Aorta (tissue), 5 donors: Measurements from ENCODE around the gene ENO1. TPM values are rescaled to one million over a fixed set of nuclear protein-coding genes. Genes with fewer than 3 reads are reported as not detected.
"Not testable (repeated sequence)": the region's sequence is repeated elsewhere in the genome, so short reads cannot be mapped to it uniquely, and the experiment has no call there.

ENCODE experiments used
- ATAC-seq: fragments of 200-7000 bp; cut with Tn5 transposase; one replicate; pipeline ENCODE4 v1.9.1; 2022; ENCODE audit warnings: moderate library complexity; ENCODE audit not compliant: low FRiP score
- DNase-seq, 2 donors: peaks; one replicate each; pipeline ENCODE4 v3.0.0-alpha.2; 2020
- H3K27ac ChIP-seq, 2 donors: one replicate each; pipeline ENCODE4 v1.5.1; 2013; ENCODE audit warnings: low read length in 2 of 2, mild to moderate bottlenecking in 2 of 2, moderate library complexity in 2 of 2, control low read depth in 1 of 2, inconsistent platforms in 1 of 2, low read depth in 1 of 2
- H3K27me3 ChIP-seq, 2 donors: one replicate each; pipeline ENCODE4 v1.6.1; 2013; ENCODE audit warnings: control low read depth in 1 of 2, low read length in 1 of 2, mild to moderate bottlenecking in 1 of 2, moderate library complexity in 1 of 2; ENCODE audit not compliant: insufficient read depth in 2 of 2, control insufficient read depth in 1 of 2
- H3K36me3 ChIP-seq, 2 donors: one replicate each; pipeline ENCODE4 v1.6.1; 2013; ENCODE audit warnings: control low read depth in 1 of 2, low read length in 1 of 2, mild to moderate bottlenecking in 1 of 2; ENCODE audit not compliant: insufficient read depth in 2 of 2, control insufficient read depth in 1 of 2
- H3K4me1 ChIP-seq, 2 donors: one replicate each; pipeline ENCODE4 v1.6.1; 2013; ENCODE audit warnings: low read length in 2 of 2, control low read depth in 1 of 2, mild to moderate bottlenecking in 1 of 2, moderate library complexity in 1 of 2; ENCODE audit not compliant: insufficient read depth in 2 of 2, control insufficient read depth in 1 of 2
- H3K4me3 ChIP-seq, 2 donors: one replicate each; pipeline ENCODE4 v1.5.1; 2013; ENCODE audit warnings: low read length in 2 of 2, control low read depth in 1 of 2, mild to moderate bottlenecking in 1 of 2
- H3K9me3 ChIP-seq: one replicate; pipeline ENCODE4 v1.6.1; 2013; ENCODE audit warnings: mild to moderate bottlenecking, low read length; ENCODE audit not compliant: control insufficient read depth
- WGBS, 2 donors: extraction: QIAGEN DNeasy Blood & Tissue Kit; methylation state at CpG; one replicate each; pipeline ENCODE4 v1.1.7; 2013; 5-methylcytosine and 5-hydroxymethylcytosine counted together
- intact Hi-C, 2 donors: fragments of 100-400 bp; cut with DNase I; formaldehyde crosslinking; loops; one replicate each; pipeline versions ENCODE4 v1.14.2 to v1.15.0; 2022
- polyA plus RNA-seq, 2 donors: library from polyadenylated mRNA; stranded (reverse); fragments of 200-250 nt; gene quantifications; one replicate each; pipeline ENCODE4 v1.2.3, GENCODE V29; 2013
- total RNA-seq, 2 donors: library from RNA; stranded (reverse); fragmentation: NEBNext Ultra II Directional; extraction: Animal tissue kit (Norgen Biotek cat#: 25700); gene quantifications; one replicate each; pipeline ENCODE4 v1.2.1, GENCODE V29; 2021
- donor health status: healthy with polysubstance abuse.
- donor health status: Bipolar disorder and iron deficiency.
- donor health status: DM: no; HTN: no; CAD: no.
- donor health status: DM: no; HTN: no; CAD: no.
- donor health status: DM: yes; HTN: yes; CAD: no.

ENO1 gene
- total and polyA plus RNA-seq, 4 donors = 333 to 688 (median 528) TPM

DNA sequence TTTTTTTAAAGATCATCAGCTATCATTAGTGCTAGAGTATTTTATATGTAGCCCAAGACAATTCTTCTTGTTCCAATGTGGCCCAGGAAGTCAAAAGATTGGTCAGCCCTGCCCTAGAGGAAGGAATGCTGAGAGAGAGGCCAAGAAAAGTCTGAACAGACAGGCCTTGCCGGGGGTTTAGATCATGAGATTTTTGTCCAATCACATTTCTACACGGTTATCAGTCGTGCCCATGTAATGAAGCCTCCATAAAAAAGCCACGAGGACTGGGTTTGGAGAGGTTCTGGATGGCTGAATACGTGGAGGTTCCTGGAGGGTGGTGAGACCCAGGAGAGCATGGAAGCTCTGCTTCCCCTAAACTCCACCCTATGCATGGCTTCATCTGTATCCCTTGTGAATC is 24.3 kb upstream of the ENO1 start:
- ATAC-seq = no peak

DNA sequence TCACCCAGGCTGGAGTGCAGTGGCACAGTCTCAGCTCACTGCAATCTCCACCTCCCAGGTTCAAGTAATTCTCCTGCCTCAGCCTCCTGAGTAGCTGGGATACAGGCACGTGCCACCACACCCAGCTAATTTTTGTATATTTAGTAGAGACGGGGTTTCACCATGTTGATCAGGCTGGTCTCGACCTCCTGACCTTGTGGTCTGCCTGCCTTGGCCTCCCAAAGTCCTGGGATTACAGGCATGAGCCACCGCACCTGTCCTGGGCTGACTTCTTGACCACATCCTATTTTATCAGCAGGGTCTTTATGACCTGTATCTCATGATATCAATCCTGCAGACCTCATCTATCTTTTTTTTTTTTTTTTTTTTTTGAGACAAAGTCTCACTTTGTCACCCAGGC is 22.2 kb upstream of the ENO1 start:
- H3K27ac ChIP-seq, intact Hi-C loops, ATAC-seq, H3K4me1 ChIP-seq, H3K27me3 ChIP-seq, H3K4me3 ChIP-seq, H3K36me3 ChIP-seq, H3K9me3 ChIP-seq: not testable (repeated sequence)
- DNase-seq = peak in 1 of 2 donors; percentile 37
- WGBS, 2 donors = 97 to 98% methylated on average over 4 of the region's 4 CpGs

More for the DNA sequence above, 24.3 kb upstream of the ENO1 start:
- Histone ChIP-seq H3K9me3 (no peaks in the 10 kb centered on the region), H3K4me1 (no peaks in the 10 kb centered on the region), H3K27ac (peak overlapping the region; percentile 30 to 56), H3K27me3 (no peaks in the 10 kb centered on the region), H3K36me3 (no peaks in the 10 kb centered on the region), H3K4me3 (no peak overlapping the region)
- intact Hi-C loops = no loop called here
- 36% methylated on average over 5 of the region's 5 CpGs for WGBS, 2 donors
- DNase-seq = no peak

DNA sequence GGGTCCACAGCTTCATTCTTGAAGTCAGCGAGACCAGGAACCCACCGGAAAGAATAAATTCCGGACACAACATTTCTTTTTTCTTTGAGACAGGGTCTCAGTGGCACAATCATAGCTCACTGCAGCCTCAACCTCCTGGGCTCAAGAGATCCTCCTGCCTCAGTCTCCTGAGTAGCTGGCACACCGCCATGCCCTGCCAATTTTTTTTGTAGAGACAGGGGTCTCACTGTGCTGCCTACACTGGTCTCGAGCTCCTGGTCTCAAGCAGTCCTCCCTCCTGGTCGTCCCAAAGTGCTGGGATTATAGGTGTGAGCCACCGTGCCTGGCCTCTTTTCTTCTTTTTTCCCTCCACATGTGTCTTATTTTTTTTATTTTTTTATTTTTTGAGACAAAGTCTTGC is 20.6 kb upstream of the ENO1 start:
- Histone ChIP-seq H3K4me3 (no peak overlapping the region), H3K4me1 (no peaks in the 10 kb centered on the region), H3K9me3 (no peaks in the 10 kb centered on the region), H3K27me3 (no peaks in the 10 kb centered on the region), H3K36me3 (no peaks in the 10 kb centered on the region), H3K27ac (no peak overlapping the region)
- WGBS, 2 donors = 95% methylated on average over 7 of the region's 7 CpGs
- ATAC-seq (no peak), DNase-seq (peak in 1 of 2 donors; percentile 63)
- intact Hi-C loops = no loop called here

DNA sequence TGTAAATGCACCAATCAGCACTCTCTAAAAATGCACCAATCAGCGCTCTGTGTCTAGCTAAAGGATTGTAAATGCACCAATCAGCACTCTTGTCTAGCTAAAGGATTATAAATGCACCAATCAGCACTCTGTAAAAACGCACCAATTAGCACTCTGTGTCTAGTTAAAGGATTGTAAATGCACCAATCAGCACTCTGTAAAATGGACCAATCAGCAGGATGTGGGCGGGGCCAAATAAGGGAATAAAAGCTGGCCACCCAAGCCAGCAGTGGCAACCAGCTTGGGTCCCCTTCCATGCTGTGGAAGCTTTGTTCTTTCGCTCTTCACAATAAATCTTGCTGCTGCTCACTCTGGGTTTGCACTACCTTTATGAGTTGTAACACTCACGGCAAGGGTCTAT is 19.9 kb upstream of the ENO1 start:
- H3K36me3 ChIP-seq, intact Hi-C loops, H3K4me1 ChIP-seq, H3K4me3 ChIP-seq, DNase-seq, H3K27me3 ChIP-seq, ATAC-seq, H3K27ac ChIP-seq, H3K9me3 ChIP-seq: not testable (repeated sequence)
- 91 to 95% methylated on average over 5 of the region's 5 CpGs for WGBS, 2 donors

DNA sequence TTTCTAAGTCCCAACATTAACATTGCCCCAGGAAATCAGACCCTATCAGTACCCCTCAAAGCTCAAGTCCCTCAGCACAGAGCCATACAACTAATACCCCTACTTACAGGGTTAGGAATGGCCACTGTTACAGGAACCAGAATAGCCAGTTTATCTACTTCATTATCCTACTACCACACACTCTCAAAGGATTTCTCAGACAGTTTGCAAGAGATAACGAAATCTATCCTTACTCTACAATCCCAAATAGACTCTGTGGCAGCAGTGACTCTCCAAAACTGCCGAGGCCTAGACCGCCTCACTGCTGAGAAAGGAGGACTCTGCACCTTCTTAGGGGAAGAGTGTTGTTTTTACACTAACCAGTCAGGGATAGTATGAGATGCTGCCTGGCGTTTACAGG is 19.0 kb upstream of the ENO1 start:
- H3K27ac ChIP-seq, H3K27me3 ChIP-seq, intact Hi-C loops, DNase-seq, H3K4me1 ChIP-seq, H3K9me3 ChIP-seq, H3K4me3 ChIP-seq, H3K36me3 ChIP-seq, ATAC-seq: not testable (repeated sequence)
- WGBS, 2 donors = 92 to 94% methylated on average over 4 of the region's 4 CpGs

DNA sequence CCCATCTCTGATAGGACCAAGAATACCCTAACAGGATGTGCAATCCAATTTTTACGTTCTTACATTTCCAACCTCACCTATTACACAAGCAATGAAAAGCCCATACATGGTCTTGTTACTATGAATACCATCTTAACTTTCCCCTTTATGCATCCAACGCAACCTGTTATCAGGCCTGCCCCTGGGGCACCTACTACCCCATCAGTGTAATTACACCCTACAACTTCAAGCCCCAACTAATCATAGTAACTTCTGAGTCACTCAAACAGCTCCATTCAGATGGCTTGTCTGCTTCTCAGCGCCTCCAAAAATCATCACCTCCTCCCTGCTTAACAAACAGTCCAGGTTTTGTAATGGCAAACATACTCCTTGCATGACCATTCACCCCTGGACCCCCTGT is 18.3 kb upstream of the ENO1 start:
- H3K36me3 ChIP-seq, H3K9me3 ChIP-seq, H3K27me3 ChIP-seq, intact Hi-C loops, DNase-seq, H3K4me3 ChIP-seq, ATAC-seq, H3K4me1 ChIP-seq, H3K27ac ChIP-seq: not testable (repeated sequence)
- whole genome bisulfite sequencing, 2 donors = 85 to 87% methylated on average over 3 of the region's 3 CpGs

DNA sequence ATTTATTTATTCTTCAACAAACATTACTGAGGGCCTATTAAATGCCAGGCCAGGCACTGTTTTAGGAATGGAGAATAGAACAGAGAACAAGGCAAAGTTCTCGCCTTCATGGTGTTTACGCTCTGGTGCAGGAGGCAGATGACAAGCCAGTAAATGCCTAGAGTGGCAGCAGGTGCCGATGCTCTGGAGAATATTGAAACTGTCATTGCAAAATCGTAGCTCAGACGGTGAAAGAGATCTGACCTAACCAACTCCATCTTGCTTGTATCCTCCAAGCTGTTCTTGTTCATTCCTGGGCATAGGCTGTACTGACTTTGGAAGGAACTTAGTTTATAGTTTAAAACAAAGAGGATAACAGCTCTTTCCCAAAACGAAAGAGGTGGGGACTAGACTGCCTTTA is 13.5 kb upstream of the ENO1 start:
- ATAC-seq (no peak), DNase-seq (peak in 1 of 2 donors; percentile 8)
- Histone ChIP-seq H3K9me3 (no peaks in the 10 kb centered on the region), H3K4me1 (no peaks in the 10 kb centered on the region), H3K27me3 (no peaks in the 10 kb centered on the region), H3K4me3 (no peak overlapping the region), H3K27ac (no peak overlapping the region), H3K36me3 (no peaks in the 10 kb centered on the region)
- intact Hi-C loops = no loop called here
- WGBS, 2 donors = 72 to 77% methylated on average over 6 of the region's 6 CpGs

DNA sequence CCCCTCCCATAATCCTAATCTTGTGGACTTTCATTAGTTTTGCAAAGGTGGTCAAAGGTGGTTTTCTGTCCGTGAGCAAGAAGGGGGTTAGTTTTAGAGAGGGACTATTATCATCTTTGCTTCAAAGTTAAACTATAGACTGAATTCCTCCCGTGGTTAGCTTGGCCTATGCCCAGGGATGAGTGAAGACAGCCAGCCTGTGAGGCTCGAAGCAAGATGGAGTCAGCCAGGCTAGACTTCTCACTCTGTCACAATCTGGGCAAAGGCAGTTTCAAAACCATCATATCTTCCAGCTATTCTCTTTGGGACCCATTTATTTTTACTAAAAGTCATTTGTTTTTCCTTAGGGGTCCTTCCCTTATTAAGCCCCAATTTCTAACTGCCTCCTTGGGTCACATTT is 12.9 kb upstream of the ENO1 start:
- Histone ChIP-seq H3K9me3 (no peaks in the 10 kb centered on the region), H3K27me3 (no peaks in the 10 kb centered on the region), H3K4me1 (no peaks in the 10 kb centered on the region), H3K4me3 (no peak overlapping the region), H3K36me3 (no peaks in the 10 kb centered on the region), H3K27ac (peak overlapping the region in 1 of 2 donors; percentile 49)
- intact Hi-C loops = no loop called here
- ATAC-seq (no peak), DNase-seq (no peak)
- 63 to 76% methylated on average over 3 of the region's 3 CpGs for WGBS, 2 donors

DNA sequence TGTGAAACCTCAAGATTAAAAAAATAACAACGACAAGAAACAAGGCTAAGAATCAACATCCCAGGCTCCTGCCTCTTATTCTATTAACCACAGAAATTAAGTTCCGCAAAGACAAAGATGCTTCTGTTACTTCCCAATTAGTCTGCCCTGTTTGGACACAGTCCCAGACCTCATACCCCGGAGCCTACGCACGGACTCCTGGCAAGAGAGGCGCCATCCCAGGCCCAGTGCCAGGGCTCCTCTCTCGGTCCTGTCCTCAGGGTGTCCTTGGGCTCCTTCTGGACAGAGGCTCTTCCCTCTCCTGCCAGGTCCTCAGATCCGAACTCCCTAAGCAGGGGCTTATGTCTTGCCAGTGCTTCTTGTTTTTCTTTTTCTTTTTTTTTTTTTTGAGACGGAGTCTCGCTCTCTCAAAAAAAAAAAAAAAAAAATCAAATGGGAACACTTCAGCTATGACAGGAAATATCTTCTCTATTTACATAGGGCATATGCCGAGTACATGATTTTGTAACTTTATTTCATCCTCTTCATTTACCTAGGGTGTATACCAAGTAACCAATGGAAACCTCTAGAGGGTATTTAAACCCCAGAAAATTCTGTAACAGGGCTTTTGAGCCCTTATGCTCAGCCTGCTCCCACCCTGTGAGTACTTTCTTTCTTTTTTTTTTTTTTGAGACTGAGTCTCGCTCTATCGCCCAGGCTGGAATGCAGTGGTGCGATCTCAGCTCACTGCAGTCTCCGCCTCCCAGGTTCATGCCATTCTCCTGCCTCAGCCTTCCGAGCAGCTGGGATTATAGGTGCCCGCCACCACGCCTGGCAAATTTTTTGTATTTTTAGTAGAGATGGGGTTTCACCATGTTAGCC is 11.7 kb upstream of the ENO1 start:
- peak; percentile 89 for ATAC-seq
- Histone ChIP-seq H3K9me3 (no peaks in the 10 kb centered on the region), H3K4me1 (no peaks in the 10 kb centered on the region), H3K4me3 (no peak overlapping the region), H3K36me3 (no peaks in the 10 kb centered on the region), H3K27me3 (no peaks in the 10 kb centered on the region), H3K27ac (peak overlapping the region; percentile 9 to 91)
- DNase-seq = peak; percentile 89 to 93
- WGBS, 2 donors = 6 to 9% methylated on average over 14 to 18 of the region's 18 CpGs
- intact Hi-C loops = no loop called here
